Stomach (tissue), 9 donors: ENCODE data around the gene MPZL2. TPM values are rescaled to one million over a fixed set of nuclear protein-coding genes. Genes with fewer than 3 reads are reported as not detected.

ENCODE experiments used
- DNase-seq, 2 donors: peaks; one replicate each; pipeline versions ENCODE4 v3.0.0 to v3.0.0-alpha.2; 2013 to 2019
- H3K27ac ChIP-seq, 5 donors: fragments of 200-600 bp in 4 of 5; sonication (generic) in 4 of 5; one replicate each; pipeline ENCODE4 v1.5.1; 2013 to 2019; ENCODE audit warnings: mild to moderate bottlenecking in 1 of 5, moderate library complexity in 1 of 5
- H3K27me3 ChIP-seq, 3 donors: fragments of 200-600 bp; sonication (generic); one replicate each; pipeline ENCODE4 v1.5.1; 2017 to 2019; ENCODE audit warnings: mixed run types in 1 of 3
- H3K36me3 ChIP-seq, 4 donors: fragments of 200-600 bp; sonication (generic); 1 replicate in 3 of 4; 2 replicates in 1 of 4; pipeline ENCODE4 v1.5.1; 2016 to 2019
- H3K4me1 ChIP-seq, 4 donors: fragments of 200-600 bp; sonication (generic); one replicate each; pipeline ENCODE4 v1.5.1; 2016 to 2019
- H3K4me3 ChIP-seq, 4 donors: fragments of 200-600 bp; sonication (generic) in 3 of 4; one replicate each; pipeline ENCODE4 v1.5.1; 2016 to 2019; ENCODE audit warnings: mild to moderate bottlenecking in 1 of 4
- H3K9me3 ChIP-seq, 4 donors: fragments of 200-600 bp; sonication (generic); one replicate each; pipeline ENCODE4 v1.5.1; 2016 to 2019
- CTCF ChIP-seq, 7 experiments: fragments of 450-650 bp in 4 of 7; fragments of 200-600 bp in 3 of 7; sonication (generic) in 3 of 7; IDR thresholded peaks; one replicate each; pipeline ENCODE4 v1.5.1; 2016 to 2019; ENCODE audit warnings: antibody characterized with exemption in 7 of 7, control low read depth in 2 of 7, mild to moderate bottlenecking in 1 of 7
- EP300 ChIP-seq: sonication (generic); formaldehyde crosslinking; IDR thresholded peaks from one replicate; pipeline ENCODE4 v1.6.1; 2017; ENCODE audit warnings: antibody characterized with exemption
- POLR2A ChIP-seq, 4 donors: fragments of 450-650 bp; IDR thresholded peaks; one replicate each; pipeline ENCODE4 v1.6.1; 2016; ENCODE audit warnings: antibody characterized with exemption in 4 of 4, control low read depth in 2 of 4, mild to moderate bottlenecking in 1 of 4, moderate library complexity in 1 of 4
- POLR2AphosphoS5 ChIP-seq, 3 donors: sonication (generic); formaldehyde crosslinking; IDR thresholded peaks; one replicate each; pipeline ENCODE4 v1.6.1; 2016; ENCODE audit warnings: antibody characterized with exemption in 3 of 3
- WGBS, 5 donors: extraction: QIAGEN DNeasy Blood & Tissue Kit in 3 of 5; methylation state at CpG; one replicate each; pipeline versions ENCODE4 v1.1.5 to v1.1.7; 2013 to 2018; 5-methylcytosine and 5-hydroxymethylcytosine counted together
- intact Hi-C: fragments of 100-400 bp; cut with DNase I; formaldehyde crosslinking; loops from one replicate; pipeline ENCODE4 v1.15.1; 2023; ENCODE audit warnings: low total_unique reads
- polyA plus RNA-seq, 3 donors: library from polyadenylated mRNA; stranded (reverse); fragments of 200-250 nt; gene quantifications; one replicate each; pipeline ENCODE4 v1.2.3, GENCODE V29; 2013
- total RNA-seq, 5 donors: library from RNA; depleted of rRNA; stranded (reverse); fragments of >200 nt; gene quantifications; one replicate each; pipeline versions ENCODE4 v1.1.0 to v1.2.3, GENCODE V29; 2014 to 2016
- donor health status: healthy with polysubstance abuse.
- donor health status: Bipolar disorder and iron deficiency.
- donor health status: healthy.

The MPZL2 gene
- total and polyA plus RNA-seq, 8 donors = 0.58 to 97.2 (median 48.4) TPM

- Histone ChIP-seq H3K4me3 (no peak overlapping the region), H3K27ac (peak overlapping the region in 3 of 5 donors; percentile 13 to 86 (median 67)), H3K27me3 (peaks cover 0 to 14% (median 0%) of the 10 kb centered on the region in 3 donors), H3K4me1 (peaks cover 5 to 45% (median 27%) of the 10 kb centered on the region in 4 donors), H3K36me3 (no peaks in the 10 kb centered on the region), H3K9me3 (no peaks in the 10 kb centered on the region)
- no peak for DNase-seq
- intact Hi-C loops = no loop called here
- WGBS, 5 donors = 57 to 76% (median 70%) methylated on average over 1 of the region's 1 CpG
- no peak for TF ChIP-seq POLR2AphosphoS5 (IDR thresholded peaks at IDR 0.05)
- no peak for TF ChIP-seq EP300
- no peak for TF ChIP-seq POLR2A (IDR thresholded peaks at IDR 0.05)
- no peak for TF ChIP-seq CTCF (IDR thresholded peaks at IDR 0.05)
Measured at GRCh38 chr11:118276422-118276821, 12.3 kb upstream of the MPZL2 start.

- WGBS, 5 donors = 50 to 71% (median 57%) methylated on average over 4 of the region's 4 CpGs
- Histone ChIP-seq H3K9me3 (no peaks in the 10 kb centered on the region), H3K4me3 (no peak overlapping the region), H3K27ac (peak overlapping the region; percentile 60 to 86 (median 69)), H3K36me3 (no peaks in the 10 kb centered on the region), H3K27me3 (peaks cover 0 to 14% (median 0%) of the 10 kb centered on the region in 3 donors), H3K4me1 (peaks cover 5 to 45% (median 28%) of the 10 kb centered on the region in 4 donors)
- TF ChIP-seq EP300 (no peak), POLR2AphosphoS5 (IDR thresholded peaks at IDR 0.05) (peak in 2 of 3 donors; percentile 18 to 28)
- no peak for DNase-seq
- intact Hi-C loops = no loop called here
Measured at GRCh38 chr11:118275176-118275575, 11.1 kb upstream of the MPZL2 start.

GRCh38 chr11:118274186-118274585 is 10.1 kb upstream of the MPZL2 start:
- no peaks in the 10 kb centered on the region for H3K36me3 ChIP-seq
- peaks cover 5 to 45% (median 28%) of the 10 kb centered on the region in 4 donors for H3K4me1 ChIP-seq
- H3K9me3 ChIP-seq = no peaks in the 10 kb centered on the region
- no peak overlapping the region for H3K4me3 ChIP-seq
- intact Hi-C loops = no loop called here
- H3K27me3 ChIP-seq = peaks cover 0 to 14% (median 0%) of the 10 kb centered on the region in 3 donors
- peak in 1 of 2 donors; percentile 37 for DNase-seq
- H3K27ac ChIP-seq = peak overlapping the region; percentile 67 to 86 (median 73)
- TF ChIP-seq EP300 (no peak), POLR2AphosphoS5 (IDR thresholded peaks at IDR 0.05) (peak in 1 of 3 donors; percentile 55)
- WGBS, 5 donors = 26 to 38% (median 34%) methylated on average over 2 of the region's 2 CpGs

- peaks cover 0 to 14% (median 0%) of the 10 kb centered on the region in 3 donors for H3K27me3 ChIP-seq
- H3K4me3 ChIP-seq = no peak overlapping the region
- TF ChIP-seq POLR2AphosphoS5 (IDR thresholded peaks at IDR 0.05) = peak in 1 of 3 donors; percentile 25
- no peak for TF ChIP-seq EP300
- peak overlapping the region; percentile 37 to 69 (median 59) for H3K27ac ChIP-seq
- no peaks in the 10 kb centered on the region for H3K36me3 ChIP-seq
- WGBS, 5 donors = 22 to 40% (median 27%) methylated on average over 2 of the region's 2 CpGs
- intact Hi-C loops = no loop called here
- DNase-seq = no peak
- H3K4me1 ChIP-seq = peaks cover 5 to 36% (median 27%) of the 10 kb centered on the region in 4 donors
- H3K9me3 ChIP-seq = no peaks in the 10 kb centered on the region
Measured at GRCh38 chr11:118272001-118272400, 7.9 kb upstream of the MPZL2 start.

GRCh38 chr11:118267486-118267885 is 3.4 kb upstream of the MPZL2 start:
- Histone ChIP-seq H3K27me3 (peaks cover 0 to 23% (median 0%) of the 10 kb centered on the region in 3 donors), H3K27ac (peak overlapping the region in 1 of 5 donors; percentile 91), H3K9me3 (no peaks in the 10 kb centered on the region), H3K4me3 (no peak overlapping the region), H3K4me1 (peaks cover 0 to 21% (median 9%) of the 10 kb centered on the region in 4 donors), H3K36me3 (no peaks in the 10 kb centered on the region)
- intact Hi-C loops = no loop called here
- WGBS, 5 donors = 53 to 83% (median 75%) methylated on average over 4 of the region's 4 CpGs
- DNase-seq = no peak
- TF ChIP-seq POLR2AphosphoS5 (IDR thresholded peaks at IDR 0.05) = no peak
- no peak for TF ChIP-seq POLR2A (IDR thresholded peaks at IDR 0.05)
- no peak for TF ChIP-seq EP300
- TF ChIP-seq CTCF (IDR thresholded peaks at IDR 0.05) = no peak

GRCh38 chr11:118265954-118266353 is 1.9 kb upstream of the MPZL2 start:
- intact Hi-C loops = no loop called here
- Histone ChIP-seq H3K27ac (peak overlapping the region; percentile 13 to 91 (median 85)), H3K4me1 (peaks cover 0 to 22% (median 17%) of the 10 kb centered on the region in 4 donors), H3K4me3 (peak overlapping the region in 1 of 4 donors; percentile 51), H3K9me3 (no peaks in the 10 kb centered on the region), H3K27me3 (peaks cover 0 to 33% (median 0%) of the 10 kb centered on the region in 3 donors), H3K36me3 (peaks cover 0 to 8% (median 0%) of the 10 kb centered on the region in 4 donors)
- DNase-seq = peak; percentile 65 to 87
- 16 to 79% (median 30%) methylated on average over 1 of the region's 1 CpG for WGBS, 5 donors
- TF ChIP-seq EP300 (no peak), POLR2AphosphoS5 (IDR thresholded peaks at IDR 0.05) (peak in 2 of 3 donors; percentile 61 to 81)
